ENCODE measurements around the gene CRYBB3.

- no peak for TF ChIP-seq CTCF (IDR thresholded peaks at IDR 0.05)
- no peak for TF ChIP-seq POLR2A (IDR thresholded peaks at IDR 0.05)
Measured at GRCh38 chr22:25208743-25209505, 9.3 kb downstream of the CRYBB3 start.
